Measurements from ENCODE around the gene C11orf16.
"Not testable (repeated sequence)": the region's sequence is repeated elsewhere in the genome, so short reads cannot be mapped to it uniquely, and the experiment has no call there.

C11orf16 gene

GRCh38 chr11:8925711-8926110 is 7.0 kb downstream of the C11orf16 start:
- Mint-ChIP-seq H3K4me1 (ENCODE audit: low read depth) (no peaks in the 10 kb centered on the region), H3K36me3 (peaks cover 4% of the 10 kb centered on the region), H3K9me3 (ENCODE audit: low read depth) (no peaks in the 10 kb centered on the region), H3K4me3 (no peak overlapping the region), H3K27ac (no peak overlapping the region), H3K27me3 (no peaks in the 10 kb centered on the region)

- no peaks in the 10 kb centered on the region for H3K9me3 Mint-ChIP-seq (ENCODE audit: low read depth)
- no peaks in the 10 kb centered on the region for H3K4me1 Mint-ChIP-seq (ENCODE audit: low read depth)
- no peak overlapping the region for H3K27ac Mint-ChIP-seq
- peaks cover 8% of the 10 kb centered on the region for H3K36me3 Mint-ChIP-seq
- no peak overlapping the region for H3K4me3 Mint-ChIP-seq
- H3K27me3 Mint-ChIP-seq, result no peaks in the 10 kb centered on the region
Measured at GRCh38 chr11:8922691-8923090, 10.1 kb downstream of the C11orf16 start.

- Mint-ChIP-seq H3K9me3 (ENCODE audit: low read depth) (no peaks in the 10 kb centered on the region), H3K36me3 (peaks cover 10% of the 10 kb centered on the region), H3K4me3 (no peak overlapping the region), H3K4me1 (ENCODE audit: low read depth) (peaks cover 24% of the 10 kb centered on the region), H3K27me3 (no peaks in the 10 kb centered on the region), H3K27ac (no peak overlapping the region)
Measured at GRCh38 chr11:8917157-8917825, 15.5 kb downstream of the C11orf16 start.

GRCh38 chr11:8914661-8915018 is 18.1 kb downstream of the C11orf16 start:
- peaks cover 9% of the 10 kb centered on the region for H3K36me3 Mint-ChIP-seq

GRCh38 chr11:8913961-8914660 is 18.6 kb downstream of the C11orf16 start:
- peaks cover 37% of the 10 kb centered on the region for H3K4me1 Mint-ChIP-seq (ENCODE audit: low read depth)
- H3K4me3 Mint-ChIP-seq, result peak overlapping the region; percentile 82
- H3K36me3 Mint-ChIP-seq, result peaks cover 9% of the 10 kb centered on the region
- no peaks in the 10 kb centered on the region for H3K27me3 Mint-ChIP-seq
- H3K9me3 Mint-ChIP-seq (ENCODE audit: low read depth), result no peaks in the 10 kb centered on the region
- H3K27ac Mint-ChIP-seq, result peak overlapping the region; percentile 92

More at GRCh38 chr11:8914661-8915018, 18.1 kb downstream of the C11orf16 start:
- Mint-ChIP-seq H3K9me3 (ENCODE audit: low read depth) (no peaks in the 10 kb centered on the region), H3K4me1 (ENCODE audit: low read depth) (peaks cover 35% of the 10 kb centered on the region), H3K27me3 (no peaks in the 10 kb centered on the region), H3K4me3 (peak overlapping the region; percentile 82), H3K27ac (peak overlapping the region; percentile 92)

- no peaks in the 10 kb centered on the region for H3K36me3 Mint-ChIP-seq
- peaks cover 50% of the 10 kb centered on the region for H3K4me1 Mint-ChIP-seq (ENCODE audit: low read depth)
- H3K27ac Mint-ChIP-seq, result peak within 1 kb of the TSS; percentile 87
- no peaks in the 10 kb centered on the region for H3K27me3 Mint-ChIP-seq
- no peaks in the 10 kb centered on the region for H3K9me3 Mint-ChIP-seq (ENCODE audit: low read depth)
- peak within 1 kb of the TSS; percentile 93 for H3K4me3 Mint-ChIP-seq
Measured at GRCh38 chr11:8911029-8911823, 21.5 kb downstream of the C11orf16 start, which contains the start of gene AKIP1. AKIP1 (plus strand) TSS chr11:8911189; CDS start chr11:8911450, 261 bp downstream.

GRCh38 chr11:8910649-8911026 is 22.1 kb downstream of the C11orf16 start:
- peaks cover 50% of the 10 kb centered on the region for H3K4me1 Mint-ChIP-seq (ENCODE audit: low read depth)
- no peaks in the 10 kb centered on the region for H3K36me3 Mint-ChIP-seq
- no peaks in the 10 kb centered on the region for H3K27me3 Mint-ChIP-seq

GRCh38 chr11:8908099-8908498 is 24.6 kb downstream of the C11orf16 start:
- Mint-ChIP-seq H3K4me3 (no peak overlapping the region), H3K36me3 (no peaks in the 10 kb centered on the region), H3K27ac (no peak overlapping the region), H3K27me3 (no peaks in the 10 kb centered on the region), H3K9me3 (ENCODE audit: low read depth) (no peaks in the 10 kb centered on the region), H3K4me1 (ENCODE audit: low read depth) (peaks cover 30% of the 10 kb centered on the region)

More at GRCh38 chr11:8910649-8911026, 22.1 kb downstream of the C11orf16 start:
- H3K9me3 Mint-ChIP-seq (ENCODE audit: low read depth), result no peaks in the 10 kb centered on the region
- H3K27ac Mint-ChIP-seq, result no peak overlapping the region
- peak overlapping the region; percentile 93 for H3K4me3 Mint-ChIP-seq

GRCh38 chr11:8907116-8907515 is 25.6 kb downstream of the C11orf16 start:
- Mint-ChIP-seq H3K27me3 (no peaks in the 10 kb centered on the region), H3K4me1 (ENCODE audit: low read depth) (peaks cover 24% of the 10 kb centered on the region), H3K27ac (no peak overlapping the region), H3K36me3 (peaks cover 5% of the 10 kb centered on the region), H3K4me3 (no peak overlapping the region), H3K9me3 (ENCODE audit: low read depth) (no peaks in the 10 kb centered on the region)

- no peak overlapping the region for H3K4me3 Mint-ChIP-seq
- H3K27ac Mint-ChIP-seq, result no peak overlapping the region
- H3K27me3 Mint-ChIP-seq, result peaks cover 3% of the 10 kb centered on the region
- peaks cover 21% of the 10 kb centered on the region for H3K4me1 Mint-ChIP-seq (ENCODE audit: low read depth)
- no peaks in the 10 kb centered on the region for H3K9me3 Mint-ChIP-seq (ENCODE audit: low read depth)
- H3K36me3 Mint-ChIP-seq, result peaks cover 9% of the 10 kb centered on the region
Measured at GRCh38 chr11:8905528-8906165, 27.1 kb downstream of the C11orf16 start.

- H3K4me3 Mint-ChIP-seq, result no peak overlapping the region
- peaks cover 11% of the 10 kb centered on the region for H3K9me3 Mint-ChIP-seq (ENCODE audit: low read depth)
- peaks cover 3% of the 10 kb centered on the region for H3K27me3 Mint-ChIP-seq
- H3K27ac Mint-ChIP-seq, result no peak overlapping the region
- H3K4me1 Mint-ChIP-seq (ENCODE audit: low read depth), result no peaks in the 10 kb centered on the region
- peaks cover 21% of the 10 kb centered on the region for H3K36me3 Mint-ChIP-seq
Measured at GRCh38 chr11:8899119-8899753, 33.5 kb downstream of the C11orf16 start.

GRCh38 chr11:8891185-8891584 is 41.6 kb downstream of the C11orf16 start:
- H3K27me3 Mint-ChIP-seq; H3K9me3 Mint-ChIP-seq (ENCODE audit: low read depth); H3K36me3 Mint-ChIP-seq; H3K4me1 Mint-ChIP-seq (ENCODE audit: low read depth); H3K27ac Mint-ChIP-seq; H3K4me3 Mint-ChIP-seq: not testable (repeated sequence)

- Mint-ChIP-seq H3K27ac (no peak overlapping the region), H3K9me3 (ENCODE audit: low read depth) (no peaks in the 10 kb centered on the region), H3K27me3 (peaks cover 3% of the 10 kb centered on the region), H3K4me3 (no peak overlapping the region), H3K4me1 (ENCODE audit: low read depth) (no peaks in the 10 kb centered on the region), H3K36me3 (peaks cover 6% of the 10 kb centered on the region)
Measured at GRCh38 chr11:8886322-8886721, 46.4 kb downstream of the C11orf16 start.

- peaks cover 14% of the 10 kb centered on the region for H3K27me3 Mint-ChIP-seq
- H3K4me1 Mint-ChIP-seq (ENCODE audit: low read depth); H3K9me3 Mint-ChIP-seq (ENCODE audit: low read depth); H3K27ac Mint-ChIP-seq; H3K4me3 Mint-ChIP-seq; H3K36me3 Mint-ChIP-seq: not testable (repeated sequence)
Measured at GRCh38 chr11:8881585-8881984, 51.2 kb downstream of the C11orf16 start.

All from activated naive CD8-positive, alpha-beta T cell (primary cell).